Measurements from ENCODE around the gene CCR9.

- no peak for TF ChIP-seq CTCF (conservative IDR thresholded peaks at IDR 0.05; ENCODE audit: low read depth in 2 of 2)
- no peak for TF ChIP-seq EZH2 (IDR thresholded peaks at IDR 0.05; ENCODE audit: low read depth, unreplicated experiment)
- no peak for TF ChIP-seq POLR2AphosphoS5 (IDR thresholded peaks at IDR 0.05; ENCODE audit: low read depth)
- no peak for TF ChIP-seq ETS1 (IDR thresholded peaks at IDR 0.05)
- TF ChIP-seq JUNB (IDR thresholded peaks at IDR 0.05; ENCODE audit: unreplicated experiment): no peak
- TF ChIP-seq EZH2phosphoT487 (IDR thresholded peaks at IDR 0.05; ENCODE audit: unreplicated experiment): no peak
- TF ChIP-seq ZNF462 (CRISPR knock-in tag; IDR thresholded peaks at IDR 0.05): no peak
- no peak for TF ChIP-seq REST (IDR thresholded peaks at IDR 0.05; ENCODE audit: unreplicated experiment)
- TF ChIP-seq CREB1 (CRISPR knock-in tag; IDR thresholded peaks at IDR 0.05; ENCODE audit: low read depth): no peak
- no peak for TF ChIP-seq STAT1 (IDR thresholded peaks at IDR 0.05; ENCODE audit: unreplicated experiment)
Measured at GRCh38 chr3:45931496-45931895, 45.2 kb downstream of the CCR9 start.

Data from GM23338 (cell line).